ENCODE results near the gene OR56B1. TPM values are rescaled to one million over a fixed set of nuclear protein-coding genes. Genes with fewer than 3 reads are reported as not detected.
"Not testable (repeated sequence)": the region's sequence is repeated elsewhere in the genome, so short reads cannot be mapped to it uniquely, and the experiment has no call there.

OR56B1 gene, protein sequence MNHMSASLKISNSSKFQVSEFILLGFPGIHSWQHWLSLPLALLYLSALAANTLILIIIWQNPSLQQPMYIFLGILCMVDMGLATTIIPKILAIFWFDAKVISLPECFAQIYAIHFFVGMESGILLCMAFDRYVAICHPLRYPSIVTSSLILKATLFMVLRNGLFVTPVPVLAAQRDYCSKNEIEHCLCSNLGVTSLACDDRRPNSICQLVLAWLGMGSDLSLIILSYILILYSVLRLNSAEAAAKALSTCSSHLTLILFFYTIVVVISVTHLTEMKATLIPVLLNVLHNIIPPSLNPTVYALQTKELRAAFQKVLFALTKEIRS
- total RNA-seq: not detected in 3 replicates
- long read RNA-seq: 0 reads

DNA sequence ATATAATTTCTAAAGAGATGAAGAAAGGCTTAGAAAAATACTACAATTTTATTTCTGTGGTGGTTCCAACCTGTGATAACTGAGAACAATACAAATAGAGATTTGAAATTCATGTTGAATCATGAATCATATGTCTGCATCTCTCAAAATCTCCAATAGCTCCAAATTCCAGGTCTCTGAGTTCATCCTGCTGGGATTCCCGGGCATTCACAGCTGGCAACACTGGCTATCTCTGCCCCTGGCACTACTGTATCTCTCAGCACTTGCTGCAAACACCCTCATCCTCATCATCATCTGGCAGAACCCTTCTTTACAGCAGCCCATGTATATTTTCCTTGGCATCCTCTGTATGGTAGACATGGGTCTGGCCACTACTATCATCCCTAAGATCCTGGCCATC lies at the start of gene OR56B1:
Gene OR56B1 (plus strand): TSS at position 53 of the 400 bp plus-strand sequence. CDS start 69 bp downstream, at position 122.
- Mint-ChIP-seq H3K36me3 (ENCODE audit: low read depth) (no peaks in the 10 kb centered on the region), H3K4me3 (ENCODE audit: unreplicated experiment) (no peak within 1 kb of the TSS), H3K4me1 (ENCODE audit: low read depth) (no peaks in the 10 kb centered on the region), H3K27ac (ENCODE audit: unreplicated experiment) (no peak within 1 kb of the TSS), H3K27me3 (ENCODE audit: low read depth) (peaks cover 18% of the 10 kb centered on the region), H3K9me3 (ENCODE audit: low read depth) (peaks cover 4% of the 10 kb centered on the region)
- no peak for DNase-seq (ENCODE audit: low spot score)
- TF ChIP-seq, protein P1, sequence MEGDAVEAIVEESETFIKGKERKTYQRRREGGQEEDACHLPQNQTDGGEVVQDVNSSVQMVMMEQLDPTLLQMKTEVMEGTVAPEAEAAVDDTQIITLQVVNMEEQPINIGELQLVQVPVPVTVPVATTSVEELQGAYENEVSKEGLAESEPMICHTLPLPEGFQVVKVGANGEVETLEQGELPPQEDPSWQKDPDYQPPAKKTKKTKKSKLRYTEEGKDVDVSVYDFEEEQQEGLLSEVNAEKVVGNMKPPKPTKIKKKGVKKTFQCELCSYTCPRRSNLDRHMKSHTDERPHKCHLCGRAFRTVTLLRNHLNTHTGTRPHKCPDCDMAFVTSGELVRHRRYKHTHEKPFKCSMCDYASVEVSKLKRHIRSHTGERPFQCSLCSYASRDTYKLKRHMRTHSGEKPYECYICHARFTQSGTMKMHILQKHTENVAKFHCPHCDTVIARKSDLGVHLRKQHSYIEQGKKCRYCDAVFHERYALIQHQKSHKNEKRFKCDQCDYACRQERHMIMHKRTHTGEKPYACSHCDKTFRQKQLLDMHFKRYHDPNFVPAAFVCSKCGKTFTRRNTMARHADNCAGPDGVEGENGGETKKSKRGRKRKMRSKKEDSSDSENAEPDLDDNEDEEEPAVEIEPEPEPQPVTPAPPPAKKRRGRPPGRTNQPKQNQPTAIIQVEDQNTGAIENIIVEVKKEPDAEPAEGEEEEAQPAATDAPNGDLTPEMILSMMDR (IDR thresholded peaks at IDR 0.05): no peak

DNA sequence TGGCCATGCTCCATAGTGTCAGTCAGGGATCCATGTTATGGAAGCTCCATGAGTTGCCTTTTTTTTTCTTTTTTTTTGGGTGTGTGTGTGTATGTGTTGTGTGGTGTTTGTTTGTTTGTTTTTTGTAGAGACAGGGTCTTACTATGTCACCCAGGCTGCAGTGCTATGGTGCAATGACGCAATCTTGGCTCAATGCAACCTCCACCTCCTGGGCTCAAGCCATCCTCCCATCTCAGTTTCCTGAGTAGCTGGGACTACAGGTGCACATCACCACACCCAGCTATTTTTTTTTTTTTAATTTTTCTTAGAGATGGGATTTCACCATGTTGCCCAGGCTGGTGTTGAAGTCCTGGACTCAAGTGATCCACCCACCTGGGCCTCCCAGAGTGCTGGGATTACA lies 47.8 kb upstream of the OR56B1 start:
- no peak overlapping the region for H3K4me3 Mint-ChIP-seq (ENCODE audit: unreplicated experiment)
- TF ChIP-seq, protein P1 (IDR thresholded peaks at IDR 0.05): no peak
- H3K27ac Mint-ChIP-seq (ENCODE audit: unreplicated experiment): peak overlapping the region; percentile 27
- peaks cover 60% of the 10 kb centered on the region for H3K4me1 Mint-ChIP-seq (ENCODE audit: low read depth)
- no peaks in the 10 kb centered on the region for H3K27me3 Mint-ChIP-seq (ENCODE audit: low read depth)
- H3K36me3 Mint-ChIP-seq (ENCODE audit: low read depth): peaks cover 3% of the 10 kb centered on the region
- no peak for DNase-seq (ENCODE audit: low spot score)
- H3K9me3 Mint-ChIP-seq (ENCODE audit: low read depth): no peaks in the 10 kb centered on the region

DNA sequence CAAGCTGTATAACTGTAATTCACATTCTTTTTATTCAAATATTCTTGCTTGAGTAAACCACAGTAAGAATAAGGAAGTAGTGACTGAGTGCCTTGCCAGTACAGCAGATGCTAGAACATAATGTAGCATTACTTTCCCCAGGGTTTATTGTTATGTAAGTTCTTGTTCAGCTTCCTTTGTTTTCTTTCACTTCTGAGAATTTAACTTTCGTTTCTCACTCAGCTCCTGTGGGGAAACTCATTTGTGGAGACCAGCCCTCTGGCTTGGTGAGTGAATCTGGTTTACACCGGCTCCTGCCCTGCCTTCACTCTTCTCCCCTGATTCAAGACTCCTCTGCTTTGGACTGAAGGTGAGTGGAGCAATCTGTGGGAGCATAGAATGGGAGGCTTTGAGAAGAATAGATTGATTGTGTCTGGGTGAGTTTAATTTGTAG lies 46.7 kb upstream of the OR56B1 start, which contains the start of gene TRIM22:
Gene TRIM22 (plus strand): TSS at position 240 of the 433 bp plus-strand sequence. CDS start 6,443 bp downstream, outside the sequence.
- peaks cover 3% of the 10 kb centered on the region for H3K36me3 Mint-ChIP-seq (ENCODE audit: low read depth)
- H3K4me1 Mint-ChIP-seq (ENCODE audit: low read depth): peaks cover 57% of the 10 kb centered on the region
- TF ChIP-seq, protein P1 (IDR thresholded peaks at IDR 0.05): no peak
- H3K9me3 Mint-ChIP-seq (ENCODE audit: low read depth): no peaks in the 10 kb centered on the region
- peak within 1 kb of the TSS; percentile 97 for H3K27ac Mint-ChIP-seq (ENCODE audit: unreplicated experiment)
- DNase-seq (ENCODE audit: low spot score): no peak
- no peaks in the 10 kb centered on the region for H3K27me3 Mint-ChIP-seq (ENCODE audit: low read depth)
- peak within 1 kb of the TSS; percentile 83 for H3K4me3 Mint-ChIP-seq (ENCODE audit: unreplicated experiment)

DNA sequence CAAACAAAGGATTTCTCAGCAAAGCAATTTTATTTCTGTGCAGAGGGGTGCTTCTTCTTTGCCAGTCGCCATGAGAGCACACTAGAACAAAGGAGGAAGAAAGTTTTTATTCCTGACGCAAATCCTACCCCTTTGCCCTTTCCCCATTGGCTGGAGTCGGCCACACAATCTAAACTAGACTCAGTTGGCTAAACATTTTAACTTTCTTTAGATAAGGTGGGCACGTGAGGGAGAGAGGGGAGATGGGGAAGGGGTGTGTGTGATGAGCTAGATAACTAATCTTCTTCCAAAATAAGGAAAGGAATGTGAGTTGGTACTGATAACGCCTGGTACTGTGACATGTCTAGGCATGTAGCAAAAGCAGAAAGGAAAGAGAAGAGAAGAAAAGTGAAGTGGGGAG lies 46.0 kb upstream of the OR56B1 start:
- Mint-ChIP-seq H3K9me3 (ENCODE audit: low read depth) (no peaks in the 10 kb centered on the region), H3K27ac (ENCODE audit: unreplicated experiment) (peak overlapping the region; percentile 97), H3K4me3 (ENCODE audit: unreplicated experiment) (peak overlapping the region; percentile 83), H3K36me3 (ENCODE audit: low read depth) (peaks cover 5% of the 10 kb centered on the region), H3K4me1 (ENCODE audit: low read depth) (peaks cover 54% of the 10 kb centered on the region), H3K27me3 (ENCODE audit: low read depth) (no peaks in the 10 kb centered on the region)
- no peak for DNase-seq (ENCODE audit: low spot score)
- TF ChIP-seq, protein P1 (IDR thresholded peaks at IDR 0.05): no peak

DNA sequence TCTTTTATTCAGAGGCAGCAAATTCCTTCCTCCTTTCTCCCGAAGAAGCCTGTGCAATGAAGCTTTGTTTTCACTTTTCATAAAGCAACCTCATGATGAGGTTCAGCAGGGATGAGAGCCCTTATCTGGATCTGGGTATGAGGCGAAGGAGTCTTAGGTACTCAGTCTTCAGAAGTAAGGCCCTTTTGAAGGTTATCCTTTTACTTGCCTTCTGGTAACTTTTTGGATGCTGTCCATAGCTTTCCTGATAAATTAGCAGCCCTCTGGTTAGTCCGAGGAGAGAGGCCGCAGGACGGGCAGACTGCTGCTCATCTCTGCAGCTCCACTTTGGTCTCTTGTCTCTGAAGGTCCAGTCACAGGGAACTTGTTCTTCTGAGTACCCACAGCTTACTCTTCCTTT lies 45.5 kb upstream of the OR56B1 start:
- H3K27me3 Mint-ChIP-seq (ENCODE audit: low read depth): no peaks in the 10 kb centered on the region
- no peak for DNase-seq (ENCODE audit: low spot score)
- H3K36me3 Mint-ChIP-seq (ENCODE audit: low read depth): peaks cover 5% of the 10 kb centered on the region
- H3K4me3 Mint-ChIP-seq (ENCODE audit: unreplicated experiment): peak overlapping the region; percentile 83
- no peaks in the 10 kb centered on the region for H3K9me3 Mint-ChIP-seq (ENCODE audit: low read depth)
- H3K27ac Mint-ChIP-seq (ENCODE audit: unreplicated experiment): peak overlapping the region; percentile 97
- peaks cover 54% of the 10 kb centered on the region for H3K4me1 Mint-ChIP-seq (ENCODE audit: low read depth)
- TF ChIP-seq, protein P1 (IDR thresholded peaks at IDR 0.05): no peak

DNA sequence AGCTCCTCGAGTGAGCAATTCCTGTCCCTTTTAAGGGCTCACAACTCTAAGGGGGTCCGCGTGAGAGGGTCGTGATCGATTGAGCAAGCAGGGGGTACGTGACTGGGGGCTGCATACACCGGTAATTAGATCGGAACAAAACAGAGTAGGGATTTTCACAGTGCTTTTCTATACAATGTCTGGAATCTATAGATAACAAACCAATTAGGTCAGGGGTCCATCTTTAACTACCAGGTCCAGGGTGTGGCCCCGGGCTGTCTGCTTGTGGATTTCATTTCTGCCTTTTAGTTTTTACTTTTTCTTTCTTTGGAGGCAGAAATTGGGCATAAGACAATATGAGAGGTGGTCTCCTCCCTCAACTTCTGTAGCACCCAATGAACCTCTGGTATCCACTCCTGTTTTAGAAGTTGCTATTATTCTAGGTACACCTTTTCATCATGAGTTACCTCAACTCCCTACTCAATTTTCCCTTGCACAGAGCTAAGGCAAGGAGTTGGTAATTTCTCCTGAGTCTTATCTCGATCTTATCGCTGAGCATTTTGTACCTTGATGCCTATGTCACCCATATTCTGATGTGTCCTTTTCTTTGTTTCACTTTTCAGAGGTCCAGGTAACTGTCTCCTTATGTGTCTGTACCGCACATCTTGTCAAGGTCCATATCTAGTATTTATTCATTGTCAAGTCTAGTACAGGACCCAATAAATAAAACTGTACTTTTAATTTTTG lies 44.8 kb upstream of the OR56B1 start:
- H3K4me1 Mint-ChIP-seq (ENCODE audit: low read depth): peaks cover 58% of the 10 kb centered on the region
- not testable (repeated sequence) for H3K9me3 Mint-ChIP-seq (ENCODE audit: low read depth); H3K27me3 Mint-ChIP-seq (ENCODE audit: low read depth); DNase-seq (ENCODE audit: low spot score)
- peak overlapping the region; percentile 83 for H3K4me3 Mint-ChIP-seq (ENCODE audit: unreplicated experiment)
- peak overlapping the region; percentile 97 for H3K27ac Mint-ChIP-seq (ENCODE audit: unreplicated experiment)
- peaks cover 11% of the 10 kb centered on the region for H3K36me3 Mint-ChIP-seq (ENCODE audit: low read depth)

Measured in chondrocyte (in vitro differentiated cells).